K562 (cell line): ENCODE results near the gene ZNRF1. TPM values are rescaled to one million over a fixed set of nuclear protein-coding genes. Genes with fewer than 3 reads are reported as not detected.

Experiments used
- ETV1 ChIP-seq: fragments of 450-650 bp; conservative IDR thresholded peaks from 2 replicates; pipeline ENCODE4 v1.6.1; 2016; ENCODE audit warnings: missing genetic modification characterization, control low read depth, low read depth, missing compliant biosample characterization
- MGA ChIP-seq: fragments of 450-650 bp; IDR thresholded peaks from 2 replicates; pipeline ENCODE4 v1.6.1; 2016; ENCODE audit warnings: mild to moderate bottlenecking, moderate library complexity
- ZC3H11A ChIP-seq: IDR thresholded peaks from 2 replicates; pipeline ENCODE4 v1.6.1; 2012; ENCODE audit warnings: low read depth, low read length, improper control_type of control experiment
- ZNF512 ChIP-seq: IDR thresholded peaks from 2 replicates; pipeline ENCODE4 v1.6.1; 2016; ENCODE audit warnings: missing genetic modification characterization, missing compliant biosample characterization
- polyA plus RNA-seq, 8 experiments: library from polyadenylated mRNA; depleted of rRNA in 4 of 8; stranded (reverse) in 5 of 8; unstranded in 3 of 8; fragments of >200 nt; fragmentation: Nextera tagmentation in 2 of 8; fragmentation: Illumina TruSeq in 1 of 8; extraction: Ambion mirVana in 2 of 8; extraction: Trizol in 1 of 8; gene quantifications; 2 replicates each; pipeline versions ENCODE4 v1.2.1 to v1.2.3, GENCODE V29; 2011 to 2014; ENCODE audit warnings: inconsistent platforms in 1 of 8, missing spikeins in 1 of 8
- total RNA-seq, 7 experiments: library from RNA; depleted of rRNA in 6 of 7; stranded (reverse); fragments of >200 nt in 6 of 7; fragmentation: Illumina TruSeq in 2 of 7; extraction: Trizol in 2 of 7; gene quantifications; 2 replicates each; pipeline versions ENCODE4 v1.2.1 to v1.2.3, GENCODE V29; 2011 to 2021; ENCODE audit warnings: low replicate concordance in 1 of 7
- TF ChIP-seq, protein P1 (sequence below): fragments of 450-650 bp; IDR thresholded peaks from 2 replicates; pipeline ENCODE4 v1.6.1; 2018; ENCODE audit not compliant: partially characterized antibody
- TF ChIP-seq, protein P2 (sequence below): sonication (generic); formaldehyde crosslinking; IDR thresholded peaks from 2 replicates; pipeline ENCODE4 v1.4.0; 2020; ENCODE audit warnings: mild to moderate bottlenecking, missing genetic modification reagents

Gene ZNRF1
- total and polyA plus RNA-seq, 9 of the 15 experiments (the other 6 are each of a cell fraction or from before 2014, with no cell fraction given): 9.5 to 37.7 (median 20.0) TPM

- peak; percentile 62 for TF ChIP-seq MGA
- no peak for TF ChIP-seq ZC3H11A
- no peak for TF ChIP-seq ZNF512 (tag)
- TF ChIP-seq, protein P1, sequence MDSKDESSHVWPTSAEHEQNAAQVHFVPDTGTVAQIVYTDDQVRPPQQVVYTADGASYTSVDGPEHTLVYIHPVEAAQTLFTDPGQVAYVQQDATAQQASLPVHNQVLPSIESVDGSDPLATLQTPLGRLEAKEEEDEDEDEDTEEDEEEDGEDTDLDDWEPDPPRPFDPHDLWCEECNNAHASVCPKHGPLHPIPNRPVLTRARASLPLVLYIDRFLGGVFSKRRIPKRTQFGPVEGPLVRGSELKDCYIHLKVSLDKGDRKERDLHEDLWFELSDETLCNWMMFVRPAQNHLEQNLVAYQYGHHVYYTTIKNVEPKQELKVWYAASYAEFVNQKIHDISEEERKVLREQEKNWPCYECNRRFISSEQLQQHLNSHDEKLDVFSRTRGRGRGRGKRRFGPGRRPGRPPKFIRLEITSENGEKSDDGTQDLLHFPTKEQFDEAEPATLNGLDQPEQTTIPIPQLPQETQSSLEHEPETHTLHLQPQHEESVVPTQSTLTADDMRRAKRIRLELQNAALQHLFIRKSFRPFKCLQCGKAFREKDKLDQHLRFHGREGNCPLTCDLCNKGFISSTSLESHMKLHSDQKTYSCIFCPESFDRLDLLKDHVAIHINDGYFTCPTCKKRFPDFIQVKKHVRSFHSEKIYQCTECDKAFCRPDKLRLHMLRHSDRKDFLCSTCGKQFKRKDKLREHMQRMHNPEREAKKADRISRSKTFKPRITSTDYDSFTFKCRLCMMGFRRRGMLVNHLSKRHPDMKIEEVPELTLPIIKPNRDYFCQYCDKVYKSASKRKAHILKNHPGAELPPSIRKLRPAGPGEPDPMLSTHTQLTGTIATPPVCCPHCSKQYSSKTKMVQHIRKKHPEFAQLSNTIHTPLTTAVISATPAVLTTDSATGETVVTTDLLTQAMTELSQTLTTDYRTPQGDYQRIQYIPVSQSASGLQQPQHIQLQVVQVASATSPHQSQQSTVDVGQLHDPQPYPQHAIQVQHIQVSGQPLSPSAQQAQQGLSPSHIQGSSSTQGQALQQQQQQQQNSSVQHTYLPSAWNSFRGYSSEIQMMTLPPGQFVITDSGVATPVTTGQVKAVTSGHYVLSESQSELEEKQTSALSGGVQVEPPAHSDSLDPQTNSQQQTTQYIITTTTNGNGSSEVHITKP: no peak
- TF ChIP-seq, protein P2, sequence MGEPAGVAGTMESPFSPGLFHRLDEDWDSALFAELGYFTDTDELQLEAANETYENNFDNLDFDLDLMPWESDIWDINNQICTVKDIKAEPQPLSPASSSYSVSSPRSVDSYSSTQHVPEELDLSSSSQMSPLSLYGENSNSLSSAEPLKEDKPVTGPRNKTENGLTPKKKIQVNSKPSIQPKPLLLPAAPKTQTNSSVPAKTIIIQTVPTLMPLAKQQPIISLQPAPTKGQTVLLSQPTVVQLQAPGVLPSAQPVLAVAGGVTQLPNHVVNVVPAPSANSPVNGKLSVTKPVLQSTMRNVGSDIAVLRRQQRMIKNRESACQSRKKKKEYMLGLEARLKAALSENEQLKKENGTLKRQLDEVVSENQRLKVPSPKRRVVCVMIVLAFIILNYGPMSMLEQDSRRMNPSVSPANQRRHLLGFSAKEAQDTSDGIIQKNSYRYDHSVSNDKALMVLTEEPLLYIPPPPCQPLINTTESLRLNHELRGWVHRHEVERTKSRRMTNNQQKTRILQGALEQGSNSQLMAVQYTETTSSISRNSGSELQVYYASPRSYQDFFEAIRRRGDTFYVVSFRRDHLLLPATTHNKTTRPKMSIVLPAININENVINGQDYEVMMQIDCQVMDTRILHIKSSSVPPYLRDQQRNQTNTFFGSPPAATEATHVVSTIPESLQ (CRISPR knock-in tag): no peak
- peak; percentile 97 for TF ChIP-seq ETV1 (tag)
Observed at GRCh38 chr16:75074920-75075687, 76.3 kb downstream of the ZNRF1 start (continued).
